ENCODE results near the gene FLNC. TPM values are rescaled to one million over a fixed set of nuclear protein-coding genes. Genes with fewer than 3 reads are reported as not detected.
A peak's percentile ranks its signal among the peaks of the same experiment; 100 is the strongest.

The FLNC gene
- polyA plus RNA-seq, 1 donor from 2014 or later, result 0.36 TPM

- TF ChIP-seq CTCF (IDR thresholded peaks at IDR 0.05; ENCODE audit: poor library complexity, severe bottlenecking) (peak; percentile 69), REST (IDR thresholded peaks at IDR 0.05; ENCODE audit: borderline replicate concordance) (no peak), SMC3 (conservative IDR thresholded peaks at IDR 0.05; ENCODE audit: poor library complexity) (peak; percentile 69), RAD21 (conservative IDR thresholded peaks at IDR 0.05) (peak; percentile 68), EZH2 (IDR thresholded peaks at IDR 0.05; ENCODE audit: borderline replicate concordance, insufficient read depth, low read length, poor library complexity, severe bottlenecking) (no peak), MXI1 (conservative IDR thresholded peaks at IDR 0.05; ENCODE audit: poor library complexity, severe bottlenecking) (no peak)
- H3K9ac ChIP-seq (ENCODE audit: low read length), result no peak overlapping the region
- no peaks in the 10 kb centered on the region for H4K20me1 ChIP-seq (ENCODE audit: insufficient read depth)
- H3K4me2 ChIP-seq (ENCODE audit: low read length), result no peak overlapping the region
- no peaks in the 10 kb centered on the region for H3K79me2 ChIP-seq (replicated peaks; ENCODE audit: insufficient read depth, low read length)
- no peak overlapping the region for H2AFZ ChIP-seq (ENCODE audit: low read depth, low read length)
- peaks cover 5% of the 10 kb centered on the region for H3K27me3 ChIP-seq (ENCODE audit: insufficient read depth, low read depth, low read length)
- H3K4me3 ChIP-seq (ENCODE audit: low read length), result no peak overlapping the region
- no peaks in the 10 kb centered on the region for H3K9me2 ChIP-seq (ENCODE audit: insufficient read depth, low read length)
- no peaks in the 10 kb centered on the region for H3F3A ChIP-seq (ENCODE audit: insufficient read depth, low read length, poor library complexity, severe bottlenecking)
- H3K27ac ChIP-seq (ENCODE audit: low read length), result no peak overlapping the region
- H3K36me3 ChIP-seq (ENCODE audit: insufficient read depth, low read length), result no peaks in the 10 kb centered on the region
- H3K9me3 ChIP-seq (ENCODE audit: low read length), result no peaks in the 10 kb centered on the region
Observed at GRCh38 chr7:128883622-128884448, 53.6 kb downstream of the FLNC start.

- H3K27ac ChIP-seq (ENCODE audit: low read length), result no peak overlapping the region
Observed at GRCh38 chr7:128884561-128885369, 54.6 kb downstream of the FLNC start.

More at GRCh38 chr7:128884561-128885369, 54.6 kb downstream of the FLNC start:
- no peak overlapping the region for H3K9ac ChIP-seq (ENCODE audit: low read length)
- no peak overlapping the region for H3K4me2 ChIP-seq (ENCODE audit: low read length)
- no peaks in the 10 kb centered on the region for H3K9me3 ChIP-seq (ENCODE audit: low read length)
- no peaks in the 10 kb centered on the region for H3K9me2 ChIP-seq (ENCODE audit: insufficient read depth, low read length)
- H2AFZ ChIP-seq (ENCODE audit: low read depth, low read length), result no peak overlapping the region
- no peaks in the 10 kb centered on the region for H3F3A ChIP-seq (ENCODE audit: insufficient read depth, low read length, poor library complexity, severe bottlenecking)
- TF ChIP-seq RAD21 (conservative IDR thresholded peaks at IDR 0.05) (no peak), EP300 (conservative IDR thresholded peaks at IDR 0.05; ENCODE audit: poor library complexity, severe bottlenecking) (no peak), SMC3 (conservative IDR thresholded peaks at IDR 0.05; ENCODE audit: poor library complexity) (no peak), POLR2AphosphoS5 (IDR thresholded peaks at IDR 0.05) (no peak), EZH2 (IDR thresholded peaks at IDR 0.05; ENCODE audit: borderline replicate concordance, insufficient read depth, low read length, poor library complexity, severe bottlenecking) (no peak), TAF1 (IDR thresholded peaks at IDR 0.05; ENCODE audit: low read depth) (no peak), CTCF (IDR thresholded peaks at IDR 0.05; ENCODE audit: poor library complexity, severe bottlenecking) (no peak), REST (IDR thresholded peaks at IDR 0.05; ENCODE audit: borderline replicate concordance) (no peak), MXI1 (conservative IDR thresholded peaks at IDR 0.05; ENCODE audit: poor library complexity, severe bottlenecking) (no peak)
- H3K27me3 ChIP-seq (ENCODE audit: insufficient read depth, low read depth, low read length), result peaks cover 13% of the 10 kb centered on the region
- H4K20me1 ChIP-seq (ENCODE audit: insufficient read depth), result no peaks in the 10 kb centered on the region
- no peaks in the 10 kb centered on the region for H3K79me2 ChIP-seq (replicated peaks; ENCODE audit: insufficient read depth, low read length)
- H3K36me3 ChIP-seq (ENCODE audit: insufficient read depth, low read length), result no peaks in the 10 kb centered on the region
- H3K4me3 ChIP-seq (ENCODE audit: low read length), result no peak overlapping the region
